ENCODE results near the gene OTUB2. TPM values are rescaled to one million over a fixed set of nuclear protein-coding genes. Genes with fewer than 3 reads are reported as not detected.

Gene OTUB2
- total RNA-seq, 1 donor from 2014 or later: 1.7 TPM

DNA sequence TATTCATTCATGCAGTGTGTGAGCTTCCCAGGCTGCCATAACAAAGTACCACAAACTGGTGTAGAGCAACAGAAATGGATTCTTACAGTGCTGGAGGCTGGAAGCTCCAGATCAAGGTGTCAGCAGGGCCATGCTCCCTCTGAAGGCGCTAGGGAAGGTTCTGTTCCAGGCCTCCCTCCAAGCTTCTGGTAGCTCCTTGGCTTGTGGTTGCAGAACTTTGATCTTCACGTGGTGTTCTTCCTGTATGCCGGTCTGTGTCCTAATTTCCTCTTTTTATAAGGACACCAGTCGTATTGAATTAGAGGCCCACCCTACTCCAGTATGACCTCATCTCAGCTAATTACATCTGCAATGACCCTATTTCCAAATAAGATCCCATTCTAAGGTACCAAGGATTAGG, 3.1 kb downstream of the OTUB2 start:
- no peak overlapping the region for H3K4me3 ChIP-seq
- TF ChIP-seq, protein P1, sequence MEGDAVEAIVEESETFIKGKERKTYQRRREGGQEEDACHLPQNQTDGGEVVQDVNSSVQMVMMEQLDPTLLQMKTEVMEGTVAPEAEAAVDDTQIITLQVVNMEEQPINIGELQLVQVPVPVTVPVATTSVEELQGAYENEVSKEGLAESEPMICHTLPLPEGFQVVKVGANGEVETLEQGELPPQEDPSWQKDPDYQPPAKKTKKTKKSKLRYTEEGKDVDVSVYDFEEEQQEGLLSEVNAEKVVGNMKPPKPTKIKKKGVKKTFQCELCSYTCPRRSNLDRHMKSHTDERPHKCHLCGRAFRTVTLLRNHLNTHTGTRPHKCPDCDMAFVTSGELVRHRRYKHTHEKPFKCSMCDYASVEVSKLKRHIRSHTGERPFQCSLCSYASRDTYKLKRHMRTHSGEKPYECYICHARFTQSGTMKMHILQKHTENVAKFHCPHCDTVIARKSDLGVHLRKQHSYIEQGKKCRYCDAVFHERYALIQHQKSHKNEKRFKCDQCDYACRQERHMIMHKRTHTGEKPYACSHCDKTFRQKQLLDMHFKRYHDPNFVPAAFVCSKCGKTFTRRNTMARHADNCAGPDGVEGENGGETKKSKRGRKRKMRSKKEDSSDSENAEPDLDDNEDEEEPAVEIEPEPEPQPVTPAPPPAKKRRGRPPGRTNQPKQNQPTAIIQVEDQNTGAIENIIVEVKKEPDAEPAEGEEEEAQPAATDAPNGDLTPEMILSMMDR (IDR thresholded peaks at IDR 0.05): no peak
- TF ChIP-seq POLR2AphosphoS5 (IDR thresholded peaks at IDR 0.05; ENCODE audit: insufficient read depth in 1 of 2, low read depth in 1 of 2) (no peak), POLR2A (IDR thresholded peaks at IDR 0.05) (no peak)
- DNase-seq (ENCODE audit: extremely low spot score in 2 of 2): no peak
- H3K36me3 ChIP-seq: no peaks in the 10 kb centered on the region
- no peaks in the 10 kb centered on the region for H3K27me3 ChIP-seq
- no peaks in the 10 kb centered on the region for H3K9me3 ChIP-seq
- intact Hi-C loops (cut with DNase I): no loop called here
- H3K4me1 ChIP-seq: peaks cover 11% of the 10 kb centered on the region
- no peak overlapping the region for H3K27ac ChIP-seq

DNA sequence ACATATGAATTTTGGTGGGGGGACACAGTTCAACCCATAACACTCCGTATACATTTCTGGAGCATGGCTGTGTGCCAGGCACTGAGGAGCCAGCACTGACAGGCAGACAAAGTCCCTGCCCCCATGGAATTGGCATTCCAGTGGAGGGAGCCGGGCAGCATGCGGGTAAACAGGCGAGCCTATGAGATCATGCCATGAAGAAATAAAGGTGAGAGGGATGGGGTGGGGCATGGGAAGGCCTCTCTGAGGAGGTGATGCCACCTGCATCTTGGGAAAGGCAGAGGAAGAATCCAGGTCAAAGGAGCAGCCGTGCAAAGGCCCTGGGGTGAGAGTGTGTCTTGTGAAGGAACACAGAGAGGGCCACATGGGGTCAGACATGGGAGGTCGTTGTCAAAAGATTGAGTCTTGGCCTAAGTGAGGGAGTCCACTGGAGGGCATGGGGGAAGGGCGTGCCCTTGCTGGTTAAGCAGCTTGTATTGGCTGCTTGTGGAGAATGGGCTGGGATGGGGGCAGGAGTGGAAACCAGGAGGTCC, 3.6 kb downstream of the OTUB2 start:
- TF ChIP-seq POLR2A (IDR thresholded peaks at IDR 0.05): no peak
- no peak for TF ChIP-seq POLR2AphosphoS5 (IDR thresholded peaks at IDR 0.05; ENCODE audit: insufficient read depth in 1 of 2, low read depth in 1 of 2)
- TF ChIP-seq, protein P1 (IDR thresholded peaks at IDR 0.05): no peak
- no peaks in the 10 kb centered on the region for H3K27me3 ChIP-seq
- no peak overlapping the region for H3K27ac ChIP-seq
- intact Hi-C loops (cut with DNase I): no loop called here
- H3K9me3 ChIP-seq: no peaks in the 10 kb centered on the region
- peaks cover 11% of the 10 kb centered on the region for H3K4me1 ChIP-seq
- no peaks in the 10 kb centered on the region for H3K36me3 ChIP-seq
- H3K4me3 ChIP-seq: no peak overlapping the region
- no peak for DNase-seq (ENCODE audit: extremely low spot score in 2 of 2)

DNA sequence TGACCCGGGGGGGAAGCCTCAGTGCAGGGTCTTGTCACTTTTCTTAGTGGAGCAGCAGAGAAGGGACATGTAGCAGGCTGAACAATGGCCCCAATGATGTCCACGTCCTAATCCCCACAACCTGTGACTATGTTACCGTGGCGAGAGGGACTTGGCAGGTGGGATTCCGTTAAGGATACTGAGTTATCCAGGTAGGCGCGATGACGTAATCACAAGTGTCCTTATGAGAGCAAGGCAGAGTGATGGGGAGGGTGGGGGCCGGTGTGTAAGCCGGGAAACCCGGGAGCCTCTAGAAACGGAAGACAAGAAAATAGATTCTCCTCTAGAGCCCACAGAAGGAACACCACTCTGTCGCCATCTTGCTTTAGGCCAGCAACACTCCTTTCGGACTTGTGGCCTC, 4.4 kb downstream of the OTUB2 start:
- H3K9me3 ChIP-seq: no peaks in the 10 kb centered on the region
- H3K4me3 ChIP-seq: no peak overlapping the region
- intact Hi-C loops (cut with DNase I): no loop called here
- H3K27ac ChIP-seq: no peak overlapping the region
- peaks cover 11% of the 10 kb centered on the region for H3K4me1 ChIP-seq
- DNase-seq (ENCODE audit: extremely low spot score in 2 of 2): no peak
- H3K36me3 ChIP-seq: no peaks in the 10 kb centered on the region
- TF ChIP-seq, protein P1 (IDR thresholded peaks at IDR 0.05): no peak
- TF ChIP-seq POLR2A (IDR thresholded peaks at IDR 0.05) (no peak), POLR2AphosphoS5 (IDR thresholded peaks at IDR 0.05; ENCODE audit: insufficient read depth in 1 of 2, low read depth in 1 of 2) (no peak)
- H3K27me3 ChIP-seq: no peaks in the 10 kb centered on the region

DNA sequence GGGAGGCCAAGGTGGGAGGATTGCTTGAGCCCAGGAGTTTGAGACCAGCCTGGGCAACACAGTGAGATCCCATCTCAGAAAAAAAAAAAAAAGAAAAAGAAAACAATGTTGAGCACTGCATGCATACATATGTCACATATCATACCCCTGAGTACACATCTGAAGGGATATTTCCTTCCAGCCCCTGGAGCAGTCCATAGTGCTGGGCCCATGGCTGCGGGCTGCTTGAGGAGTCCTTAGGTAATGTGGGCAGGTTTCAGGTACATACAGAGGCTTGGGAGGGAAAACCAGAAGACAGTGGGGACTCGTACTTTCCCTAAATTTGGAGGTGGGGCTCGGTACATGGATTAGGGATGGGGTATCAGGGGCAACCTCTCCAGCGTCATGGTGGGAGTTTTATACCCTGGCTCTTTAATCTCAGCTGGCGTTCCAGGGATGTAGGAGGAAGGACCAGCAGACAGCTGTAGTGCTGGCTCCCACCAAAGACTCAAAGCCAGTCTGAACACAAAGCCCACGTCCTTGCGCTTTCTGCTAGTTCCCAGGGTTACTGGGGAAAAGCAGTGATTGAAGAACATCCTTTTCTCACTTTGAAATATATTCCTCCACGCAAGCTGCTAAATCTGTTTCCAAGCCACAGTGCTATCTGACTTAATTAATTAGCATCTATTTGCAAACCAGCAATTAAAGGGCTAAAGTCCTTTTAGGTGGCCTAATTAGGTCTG, 5.2 kb downstream of the OTUB2 start:
- Histone ChIP-seq H3K9me3 (no peaks in the 10 kb centered on the region), H3K27me3 (no peaks in the 10 kb centered on the region), H3K4me3 (no peak overlapping the region), H3K27ac (no peak overlapping the region), H3K4me1 (peaks cover 10% of the 10 kb centered on the region), H3K36me3 (no peaks in the 10 kb centered on the region)
- TF ChIP-seq POLR2A (IDR thresholded peaks at IDR 0.05): no peak
- no peak for TF ChIP-seq POLR2AphosphoS5 (IDR thresholded peaks at IDR 0.05; ENCODE audit: insufficient read depth in 1 of 2, low read depth in 1 of 2)
- TF ChIP-seq, protein P1 (IDR thresholded peaks at IDR 0.05): no peak
- intact Hi-C loops (cut with DNase I): no loop called here
- no peak for DNase-seq (ENCODE audit: extremely low spot score in 2 of 2)

DNA sequence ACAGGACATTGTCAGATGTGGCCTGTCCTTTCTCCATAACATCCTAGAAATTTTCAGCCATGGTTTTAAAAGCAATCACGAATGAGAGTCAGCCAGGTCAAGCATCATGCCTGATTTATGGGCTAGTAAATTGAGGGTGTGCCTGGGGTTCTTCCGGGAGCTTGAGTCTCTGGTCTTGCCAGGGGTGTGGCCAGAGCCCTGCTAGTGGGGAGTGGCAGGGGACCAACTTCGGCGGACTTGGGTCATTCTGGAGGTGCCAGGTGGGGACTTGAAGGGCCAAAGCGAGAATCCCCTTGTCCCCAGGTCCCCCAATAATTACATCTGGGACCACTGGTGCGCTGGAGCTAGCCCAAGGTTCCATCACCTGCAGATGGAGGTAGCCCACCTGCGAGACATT, 5.7 kb downstream of the OTUB2 start:
- TF ChIP-seq, protein P1 (IDR thresholded peaks at IDR 0.05): no peak
- TF ChIP-seq POLR2AphosphoS5 (IDR thresholded peaks at IDR 0.05; ENCODE audit: insufficient read depth in 1 of 2, low read depth in 1 of 2) (no peak), POLR2A (IDR thresholded peaks at IDR 0.05) (no peak)
- Histone ChIP-seq H3K4me1 (peaks cover 5% of the 10 kb centered on the region), H3K9me3 (no peaks in the 10 kb centered on the region), H3K27me3 (no peaks in the 10 kb centered on the region), H3K27ac (no peak overlapping the region), H3K36me3 (no peaks in the 10 kb centered on the region), H3K4me3 (no peak overlapping the region)
- intact Hi-C loops (cut with DNase I): no loop called here
- DNase-seq (ENCODE audit: extremely low spot score in 2 of 2): no peak

Measured in vagina (tissue), 2 donors.